HepG2 (cell line): ENCODE data around the gene CFAP43. TPM values are rescaled to one million over a fixed set of nuclear protein-coding genes. Genes with fewer than 3 reads are reported as not detected.

Experiments
- ATAC-seq: fragments of 200-7000 bp; cut with Tn5 transposase; 3 replicates; pipeline ENCODE4 v1.9.1; 2020; ENCODE audit warnings: mild to moderate bottlenecking, moderate library complexity
- BruUV-seq: library from RNA; stranded (reverse); fragments of 400-500 nt; replicated peaks from 2 replicates; lab custom pipeline; 2021; lab: Mats Ljungman, UMichigan
- CTCF ChIA-PET: fragments of 300-600 bp; formaldehyde crosslinking; extraction: SDS; loops from one replicate; lab custom pipeline; 2021; ENCODE audit warnings: low total read pairs, inconsistent platforms, low intra/inter-chr PET ratio; lab: Yijun Ruan, JAX
- POLR2A ChIA-PET: fragments of 350-600 bp; sonication (Branson Sonifier 250); formaldehyde crosslinking; loops from one replicate; lab custom pipeline; 2020; ENCODE audit warnings: antibody characterized with exemption, inconsistent platforms; lab: Yijun Ruan, JAX
- DNase-seq: peaks from one replicate; pipeline ENCODE4 v3.0.0-alpha.2; 2015; ENCODE audit warnings: low spot score
- FAIRE-seq: peaks from 3 replicates; lab custom pipeline; 2011; peaks lifted over from hg19 to GRCh38; lab: Jason Lieb, UNC
- H2AFZ ChIP-seq: one replicate; pipeline ENCODE4 v1.6.1; 2011; ENCODE audit warnings: low read length, inconsistent platforms
- H3K27ac ChIP-seq: fragments of 300-600 bp; 3 replicates; pipeline ENCODE4 v1.8.0; 2011; ENCODE audit warnings: mixed run types, mild to moderate bottlenecking, mixed read lengths, low read length, inconsistent platforms; ENCODE audit not compliant: insufficient read depth; ENCODE audit errors: extremely low read length
- H3K27me3 ChIP-seq, 2 experiments: fragments of 200-600 bp in 1 of 2; 2 replicates in 1 of 2; 3 replicates in 1 of 2; pipeline versions ENCODE4 v1.6.0 to v1.8.0; 2011; ENCODE audit warnings: low read length in 2 of 2, mild to moderate bottlenecking in 2 of 2, moderate library complexity in 2 of 2, inconsistent platforms in 1 of 2; ENCODE audit not compliant: insufficient read depth in 2 of 2, control insufficient read depth in 1 of 2
- H3K36me3 ChIP-seq, 2 experiments: fragments of 200-600 bp in 1 of 2; replicated peaks in 1 of 2; 2 replicates in 1 of 2; 3 replicates in 1 of 2; pipeline versions ENCODE4 v1.5.1 to v1.8.0; 2011; ENCODE audit warnings: low read length in 2 of 2, inconsistent platforms in 1 of 2; ENCODE audit not compliant: insufficient read depth in 2 of 2, control insufficient read depth in 1 of 2
- H3K4me1 ChIP-seq: 2 replicates; pipeline ENCODE4 v1.5.1; 2012; ENCODE audit warnings: low read length, inconsistent platforms; ENCODE audit not compliant: insufficient read depth
- H3K4me2 ChIP-seq: 2 replicates; pipeline ENCODE4 v1.6.0; 2011; ENCODE audit warnings: low read depth, low read length, inconsistent platforms
- H3K4me3 ChIP-seq, 3 experiments: fragments of 200-600 bp in 1 of 3; sonication (generic), shearing (Covaris generic) in 1 of 3; replicated peaks in 1 of 3; 2 replicates each; pipeline ENCODE4 v1.5.1; 2011 to 2016; ENCODE audit warnings: low read length in 3 of 3, inconsistent platforms in 2 of 3, low read depth in 2 of 3, mild to moderate bottlenecking in 2 of 3, control low read depth in 1 of 3, mixed read lengths in 1 of 3; ENCODE audit not compliant: insufficient read depth in 1 of 3
- H3K79me2 ChIP-seq: one replicate; pipeline ENCODE4 v1.6.1; 2011; ENCODE audit warnings: low read length, inconsistent platforms; ENCODE audit not compliant: insufficient read depth
- H3K9ac ChIP-seq: 2 replicates; pipeline ENCODE4 v1.6.0; 2011; ENCODE audit warnings: mild to moderate bottlenecking, low read depth, low read length, inconsistent platforms; ENCODE audit not compliant: insufficient read depth
- H3K9me3 ChIP-seq: 2 replicates; pipeline ENCODE4 v1.5.1; 2012; ENCODE audit warnings: mild to moderate bottlenecking, low read length
- H4K20me1 ChIP-seq: 2 replicates; pipeline ENCODE4 v1.6.0; 2011; ENCODE audit warnings: inconsistent platforms, mild to moderate bottlenecking, low read length, moderate library complexity; ENCODE audit not compliant: insufficient read depth
- ZBTB1 ChIP-seq: sonication (generic); formaldehyde crosslinking; IDR thresholded peaks from 2 replicates; pipeline ENCODE4 v1.4.0; 2020; ENCODE audit warnings: missing genetic modification reagents, borderline replicate concordance
- ZBTB40 ChIP-seq, 2 experiments: fragments of 450-650 bp in 1 of 2; sonication (generic) in 1 of 2; formaldehyde crosslinking in 1 of 2; IDR thresholded peaks; 2 replicates each; pipeline versions ENCODE4 v1.6.1 to v1.8.0; 2016 to 2022; ENCODE audit warnings: antibody characterized with exemption in 1 of 2, mild to moderate bottlenecking in 1 of 2, missing genetic modification reagents in 1 of 2
- WGBS: methylation state at CpG from one replicate; pipeline ENCODE4 v1.1.6; 2017; ENCODE audit warnings: low lambda C conversion rate; 5-methylcytosine and 5-hydroxymethylcytosine counted together
- in situ Hi-C: cut with HindIII; loops from 2 replicates; pipeline ENCODE4 v1.10.0; 2017; ENCODE audit warnings: low pct_unique_long_range_greater_than_20kb; ENCODE audit not compliant: extremely low pct_ligation_motif_present
- intact Hi-C: fragments of 100-400 bp; cut with micrococcal nuclease; formaldehyde crosslinking; loops from one replicate; pipeline ENCODE4 v1.10.0; 2022; ENCODE audit not compliant: unreplicated experiment
- polyA plus RNA-seq, 8 experiments: library from polyadenylated mRNA; depleted of rRNA in 3 of 8; stranded (reverse) in 7 of 8; unstranded in 1 of 8; fragments of >200 nt; fragmentation: Illumina TruSeq in 4 of 8; extraction: Trizol in 4 of 8; gene quantifications; 2 replicates each; pipeline versions ENCODE4 v1.2.1 to v1.2.3, GENCODE V29; 2011 to 2016; ENCODE audit warnings: low read depth in 4 of 8, missing spikeins in 1 of 8, mixed read lengths in 1 of 8; ENCODE audit not compliant: insufficient read depth in 1 of 8
- total RNA-seq, 5 experiments: library from RNA; depleted of rRNA; stranded (reverse); fragments of >200 nt; fragmentation: Illumina TruSeq; extraction: Trizol; gene quantifications; 2 replicates each; pipeline ENCODE4 v1.2.3, GENCODE V29; 2016; ENCODE audit warnings: low read depth in 1 of 5
- TF ChIP-seq, protein P1 (sequence below): sonication (generic); formaldehyde crosslinking; IDR thresholded peaks from one replicate; pipeline ENCODE4 v1.5.1; 2020; ENCODE audit warnings: mild to moderate bottlenecking, missing genetic modification reagents; ENCODE audit errors: not compliant biosample characterization

The CFAP43 gene
- total and polyA plus RNA-seq, 2 of the 13 experiments (the other 11 are each of a cell fraction or from before 2014, with no cell fraction given): 0.24 to 0.38 TPM

GRCh38 chr10:104254493-104255310 is 22.5 kb upstream of the CFAP43 start, which contains the start of gene GSTO1:
TSS of gene GSTO1 (plus strand) at chr10:104254892. CDS start at chr10:104254929, 37 bp downstream.
- no peak within 1 kb of the TSS for H2AFZ ChIP-seq
- H3K79me2 ChIP-seq: peaks cover 59% of the 10 kb centered on the region
- H3K4me3 ChIP-seq: peak within 1 kb of the TSS; percentile 83 to 88 (median 88)
- H3K36me3 ChIP-seq: peaks cover 2 to 19% of the 10 kb centered on the region in 2 experiments; a peak in 4 of 5 replicates
- peaks cover 81% of the 10 kb centered on the region for H3K4me1 ChIP-seq
- DNase-seq: peak; percentile 35
- no peak for FAIRE-seq
- in situ Hi-C loops: no loop called here
- ChIA-PET POLR2A (interaction anchor here (0.7 to 6.7 kb wide), 13 partner anchors 9 to 133 kb away, joined by 3 to 59 read pairs (median 5); partner anchors contain the start of genes CFAP43, ITPRIP and SFR1), CTCF (no interaction called here)
- ATAC-seq: peak; percentile 39
- peak within 1 kb of the TSS; percentile 83 for H3K9ac ChIP-seq
- H3K4me2 ChIP-seq: peak within 1 kb of the TSS; percentile 84
- intact Hi-C loops: loop anchor here (10.0 kb wide), 1 partner anchor 130 kb away; the partner anchor contains the start of gene SFR1
- no peaks in the 10 kb centered on the region; a peak in 1 of 5 replicates for H3K27me3 ChIP-seq
- no TSS peak for BruUV-seq
- WGBS: 0% methylated on average over 2 of the region's 69 CpGs
- H4K20me1 ChIP-seq: peaks cover 5% of the 10 kb centered on the region; the same call in 1 of the 2 replicates
- H3K27ac ChIP-seq: peak within 1 kb of the TSS; percentile 90
- no peaks in the 10 kb centered on the region for H3K9me3 ChIP-seq
- no peak for TF ChIP-seq ZBTB1 (CRISPR knock-in tag)
- no peak for TF ChIP-seq ZBTB40 (IDR thresholded peaks at IDR 0.05)
- TF ChIP-seq ZBTB40 (CRISPR knock-in tag; IDR thresholded peaks at IDR 0.05): peak; percentile 44; the same call in 1 of the 2 replicates
- TF ChIP-seq, protein P1, sequence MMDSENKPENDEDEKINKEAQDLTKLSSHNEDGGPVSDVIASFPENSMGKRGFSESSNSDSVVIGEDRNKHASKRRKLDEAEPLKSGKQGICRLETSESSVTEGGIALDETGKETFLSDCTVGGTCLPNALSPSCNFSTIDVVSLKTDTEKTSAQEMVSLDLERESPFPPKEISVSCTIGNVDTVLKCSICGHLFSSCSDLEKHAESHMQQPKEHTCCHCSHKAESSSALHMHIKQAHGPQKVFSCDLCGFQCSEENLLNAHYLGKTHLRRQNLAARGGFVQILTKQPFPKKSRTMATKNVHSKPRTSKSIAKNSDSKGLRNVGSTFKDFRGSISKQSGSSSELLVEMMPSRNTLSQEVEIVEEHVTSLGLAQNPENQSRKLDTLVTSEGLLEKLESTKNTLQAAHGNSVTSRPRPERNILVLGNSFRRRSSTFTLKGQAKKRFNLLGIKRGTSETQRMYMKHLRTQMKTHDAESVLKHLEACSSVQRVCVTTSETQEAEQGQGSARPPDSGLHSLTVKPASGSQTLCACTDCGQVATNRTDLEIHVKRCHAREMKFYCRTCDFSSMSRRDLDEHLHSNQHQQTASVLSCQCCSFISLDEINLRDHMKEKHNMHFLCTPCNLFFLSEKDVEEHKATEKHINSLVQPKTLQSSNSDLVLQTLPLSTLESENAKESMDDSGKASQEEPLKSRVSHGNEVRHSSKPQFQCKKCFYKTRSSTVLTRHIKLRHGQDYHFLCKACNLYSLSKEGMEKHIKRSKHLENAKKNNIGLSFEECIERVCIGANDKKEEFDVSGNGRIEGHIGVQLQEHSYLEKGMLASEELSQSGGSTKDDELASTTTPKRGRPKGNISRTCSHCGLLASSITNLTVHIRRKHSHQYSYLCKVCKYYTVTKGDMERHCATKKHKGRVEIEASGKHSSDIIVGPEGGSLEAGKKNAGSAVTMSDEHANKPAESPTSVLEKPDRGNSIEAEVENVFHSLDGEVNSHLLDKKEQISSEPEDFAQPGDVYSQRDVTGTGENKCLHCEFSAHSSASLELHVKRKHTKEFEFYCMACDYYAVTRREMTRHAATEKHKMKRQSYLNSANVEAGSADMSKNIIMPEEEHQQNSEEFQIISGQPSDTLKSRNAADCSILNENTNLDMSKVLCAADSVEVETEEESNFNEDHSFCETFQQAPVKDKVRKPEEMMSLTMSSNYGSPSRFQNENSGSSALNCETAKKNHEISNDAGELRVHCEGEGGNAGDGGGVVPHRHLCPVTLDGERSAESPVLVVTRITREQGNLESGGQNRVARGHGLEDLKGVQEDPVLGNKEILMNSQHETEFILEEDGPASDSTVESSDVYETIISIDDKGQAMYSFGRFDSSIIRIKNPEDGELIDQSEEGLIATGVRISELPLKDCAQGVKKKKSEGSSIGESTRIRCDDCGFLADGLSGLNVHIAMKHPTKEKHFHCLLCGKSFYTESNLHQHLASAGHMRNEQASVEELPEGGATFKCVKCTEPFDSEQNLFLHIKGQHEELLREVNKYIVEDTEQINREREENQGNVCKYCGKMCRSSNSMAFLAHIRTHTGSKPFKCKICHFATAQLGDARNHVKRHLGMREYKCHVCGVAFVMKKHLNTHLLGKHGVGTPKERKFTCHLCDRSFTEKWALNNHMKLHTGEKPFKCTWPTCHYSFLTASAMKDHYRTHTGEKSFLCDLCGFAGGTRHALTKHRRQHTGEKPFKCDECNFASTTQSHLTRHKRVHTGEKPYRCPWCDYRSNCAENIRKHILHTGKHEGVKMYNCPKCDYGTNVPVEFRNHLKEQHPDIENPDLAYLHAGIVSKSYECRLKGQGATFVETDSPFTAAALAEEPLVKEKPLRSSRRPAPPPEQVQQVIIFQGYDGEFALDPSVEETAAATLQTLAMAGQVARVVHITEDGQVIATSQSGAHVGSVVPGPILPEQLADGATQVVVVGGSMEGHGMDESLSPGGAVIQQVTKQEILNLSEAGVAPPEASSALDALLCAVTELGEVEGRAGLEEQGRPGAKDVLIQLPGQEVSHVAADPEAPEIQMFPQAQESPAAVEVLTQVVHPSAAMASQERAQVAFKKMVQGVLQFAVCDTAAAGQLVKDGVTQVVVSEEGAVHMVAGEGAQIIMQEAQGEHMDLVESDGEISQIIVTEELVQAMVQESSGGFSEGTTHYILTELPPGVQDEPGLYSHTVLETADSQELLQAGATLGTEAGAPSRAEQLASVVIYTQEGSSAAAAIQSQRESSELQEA (CRISPR knock-in tag): no peak
